GM21529 (cell line): ENCODE results near the gene CARD19.
A peak's percentile ranks its signal among the peaks of the same experiment; 100 is the strongest.

Experiments
- ATAC-seq: cut with Tn5 transposase; IDR thresholded peaks from one replicate; pipeline ENCODE4 v1.9.1; 2021; ENCODE audit not compliant: unreplicated experiment

CARD19 gene

DNA sequence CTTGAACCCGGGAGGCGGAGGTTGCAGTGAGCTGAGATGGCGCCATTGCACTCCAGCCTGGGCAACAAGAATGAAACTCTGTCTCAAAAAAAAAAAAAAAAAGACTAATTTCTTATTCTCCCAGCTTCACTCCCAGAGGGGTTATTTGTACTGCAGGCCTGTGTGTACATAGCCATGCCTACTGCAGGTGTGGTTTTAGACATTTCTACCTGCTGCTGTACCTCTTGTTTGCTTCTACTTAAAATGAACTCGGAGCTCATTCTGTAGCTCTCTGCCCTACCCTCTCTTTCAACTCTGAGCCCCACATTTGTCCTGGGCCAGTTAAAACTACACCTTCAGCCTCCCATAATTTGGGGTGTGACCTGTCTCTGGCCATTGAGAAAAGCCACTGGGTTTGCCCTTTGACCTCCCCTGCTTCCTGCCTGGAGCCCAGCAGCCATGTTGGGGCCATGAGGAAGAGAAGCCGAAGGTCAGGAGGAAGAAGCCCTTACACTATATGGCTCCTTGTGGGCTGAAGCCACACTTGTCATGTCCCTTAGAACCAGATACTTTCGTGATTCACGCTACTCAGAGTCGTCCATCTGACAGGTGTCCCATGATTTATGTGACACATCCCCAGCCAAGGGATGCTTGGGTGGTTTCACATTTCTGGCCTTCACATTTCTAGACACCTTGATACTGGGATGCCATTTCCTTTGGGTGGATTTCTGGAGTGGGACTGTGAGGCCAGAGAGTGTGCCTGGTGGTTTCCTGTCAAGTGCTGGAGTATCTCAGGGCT is 9.4 kb upstream of the CARD19 start:
- ATAC-seq, result no peak

DNA sequence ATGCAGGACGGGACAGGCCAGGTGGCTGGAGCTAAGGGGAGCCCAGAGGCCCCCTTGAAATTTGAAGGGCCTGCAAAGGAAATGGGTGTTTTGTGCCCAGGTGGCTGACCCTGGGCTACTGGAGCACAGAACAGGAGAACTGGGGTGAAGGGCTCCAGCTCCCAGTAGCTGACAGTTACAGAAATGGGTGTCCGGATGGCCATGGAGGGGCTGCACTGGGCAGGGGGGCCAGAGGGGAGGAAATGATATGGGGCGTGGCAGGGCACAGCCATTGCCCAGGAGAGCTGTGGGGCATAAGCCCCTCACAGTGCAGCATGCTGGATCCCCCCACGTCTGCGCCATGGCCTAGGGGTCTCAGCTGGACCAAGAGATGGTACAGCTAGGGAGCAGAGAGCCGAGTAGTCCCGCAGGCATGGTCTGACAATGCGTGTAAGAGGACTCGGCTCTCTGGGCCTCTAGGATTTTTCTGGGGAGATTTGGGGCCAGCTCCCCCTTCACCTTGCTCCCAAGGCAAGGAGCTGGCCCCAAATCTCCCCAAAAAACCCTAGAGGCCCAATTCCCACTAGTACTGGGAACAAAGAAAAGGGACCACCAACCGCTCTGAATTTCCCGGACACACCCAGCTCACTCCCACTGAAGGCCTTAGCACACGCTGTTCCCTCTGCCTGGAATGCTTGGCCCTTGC is 7.9 kb upstream of the CARD19 start:
- no peak for ATAC-seq

DNA sequence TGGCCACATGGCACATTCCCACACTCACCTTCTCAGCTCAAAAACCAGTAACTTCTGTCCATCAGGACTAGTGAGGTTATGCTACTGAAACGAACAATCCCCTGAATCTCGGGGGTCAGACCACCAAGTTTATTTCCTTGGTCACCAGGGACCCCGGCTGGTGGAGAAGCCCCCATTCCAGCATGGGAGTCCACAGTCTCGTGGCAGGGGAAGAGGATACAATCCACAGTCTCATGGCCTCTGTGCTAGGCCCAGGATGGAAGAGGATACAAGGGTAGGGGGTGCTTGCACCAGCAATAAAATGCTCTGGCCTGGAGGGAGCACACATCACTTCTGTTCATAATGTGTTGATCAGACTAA is 7.4 kb upstream of the CARD19 start:
- ATAC-seq, result no peak

- ATAC-seq, result no peak
Measured at GRCh38 chr9:93089024-93089423, 7.0 kb upstream of the CARD19 start.

- ATAC-seq, result no peak
Measured at GRCh38 chr9:93089481-93089991, 6.5 kb upstream of the CARD19 start.

GRCh38 chr9:93090091-93090655 is 5.8 kb upstream of the CARD19 start:
- no peak for ATAC-seq

DNA sequence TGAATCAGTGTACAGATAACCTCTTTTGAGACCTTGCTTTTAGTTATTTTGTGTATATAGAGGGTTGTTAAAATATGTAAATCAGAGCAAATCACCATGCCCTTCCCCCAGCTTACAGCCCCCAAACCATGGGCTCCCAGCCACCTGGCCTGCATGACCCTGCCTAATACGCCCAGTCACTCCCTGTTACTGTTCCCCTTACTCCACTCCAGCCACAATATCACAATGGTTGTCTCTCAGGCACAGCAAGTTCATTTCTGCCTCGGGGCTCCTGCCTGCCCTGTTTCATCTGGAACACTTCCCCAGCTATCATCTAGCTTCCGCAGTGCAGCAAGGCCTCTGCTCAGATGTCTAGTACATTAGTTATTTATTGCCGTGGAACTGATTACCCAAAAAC is 5.0 kb upstream of the CARD19 start:
- no peak for ATAC-seq

DNA sequence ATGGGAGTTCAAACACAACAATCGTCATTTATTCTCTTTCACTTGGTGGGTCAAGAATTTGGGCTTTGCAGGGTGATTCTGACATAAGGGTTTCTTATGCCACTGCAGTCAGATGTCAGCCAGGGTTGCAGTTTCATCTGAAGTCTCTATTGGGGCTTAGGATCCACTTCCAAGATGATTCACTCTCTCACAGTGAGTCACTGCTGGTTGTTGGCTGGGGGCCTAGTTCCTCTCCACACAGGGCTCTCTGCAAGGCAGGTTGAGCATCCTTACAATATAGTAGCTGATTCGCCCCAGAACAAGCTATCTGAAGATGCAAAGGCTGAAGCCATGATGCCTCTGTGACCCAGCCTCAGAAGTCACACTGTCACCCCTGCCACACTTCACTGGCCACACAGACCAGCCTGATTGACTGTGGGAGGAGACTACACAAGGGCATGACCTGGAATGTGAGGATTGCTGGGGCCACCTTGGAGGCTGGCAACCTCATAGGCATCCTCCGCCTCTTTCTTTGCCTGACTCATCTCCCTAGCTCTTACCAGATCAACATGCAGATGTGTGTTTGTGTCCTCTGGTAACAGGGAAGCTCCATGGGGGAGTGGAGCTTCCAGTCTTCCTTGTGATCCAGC is 4.5 kb upstream of the CARD19 start:
- no peak for ATAC-seq

- no peak for ATAC-seq
Measured at GRCh38 chr9:93092251-93092991, 3.6 kb upstream of the CARD19 start.

- no peak for ATAC-seq
Measured at GRCh38 chr9:93093127-93093876, 2.7 kb upstream of the CARD19 start.

DNA sequence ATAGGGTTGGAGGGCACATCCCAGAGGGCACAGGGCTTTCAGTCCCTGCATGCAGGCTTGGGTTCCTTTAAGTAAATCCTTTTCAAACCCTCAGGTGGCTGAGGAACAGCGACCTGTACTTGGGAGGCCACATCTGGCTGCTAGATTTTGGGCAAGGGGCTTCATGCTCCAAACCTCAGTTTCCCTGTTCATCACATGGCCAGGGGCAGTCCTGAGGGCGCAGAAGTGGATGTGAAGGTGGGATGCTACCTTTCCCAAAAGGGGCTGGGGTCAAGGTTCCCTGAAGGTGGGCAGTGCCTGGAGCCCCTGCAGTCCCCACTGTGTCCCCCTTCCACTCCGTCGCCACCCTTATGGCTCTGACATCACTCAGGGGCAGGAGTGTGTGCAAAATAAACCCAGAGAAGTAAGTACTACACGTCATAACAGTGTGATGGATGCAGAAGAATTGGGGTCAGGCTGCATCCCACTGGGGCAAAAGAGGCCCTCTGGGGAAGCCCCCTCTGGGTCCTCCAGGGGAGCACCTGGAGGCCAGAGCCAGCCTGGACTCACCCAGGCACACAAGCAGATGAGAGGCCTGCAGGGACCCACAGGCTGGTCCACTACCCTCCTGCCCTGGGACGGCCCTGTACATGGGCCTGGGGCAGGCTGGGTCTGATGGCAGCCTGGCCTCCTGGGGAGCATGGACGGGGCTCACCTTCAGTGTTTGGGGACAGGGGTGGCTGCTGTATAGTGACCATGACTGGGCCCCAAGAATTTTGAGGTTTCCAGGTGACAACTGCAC is 1.9 kb upstream of the CARD19 start:
- no peak for ATAC-seq

DNA sequence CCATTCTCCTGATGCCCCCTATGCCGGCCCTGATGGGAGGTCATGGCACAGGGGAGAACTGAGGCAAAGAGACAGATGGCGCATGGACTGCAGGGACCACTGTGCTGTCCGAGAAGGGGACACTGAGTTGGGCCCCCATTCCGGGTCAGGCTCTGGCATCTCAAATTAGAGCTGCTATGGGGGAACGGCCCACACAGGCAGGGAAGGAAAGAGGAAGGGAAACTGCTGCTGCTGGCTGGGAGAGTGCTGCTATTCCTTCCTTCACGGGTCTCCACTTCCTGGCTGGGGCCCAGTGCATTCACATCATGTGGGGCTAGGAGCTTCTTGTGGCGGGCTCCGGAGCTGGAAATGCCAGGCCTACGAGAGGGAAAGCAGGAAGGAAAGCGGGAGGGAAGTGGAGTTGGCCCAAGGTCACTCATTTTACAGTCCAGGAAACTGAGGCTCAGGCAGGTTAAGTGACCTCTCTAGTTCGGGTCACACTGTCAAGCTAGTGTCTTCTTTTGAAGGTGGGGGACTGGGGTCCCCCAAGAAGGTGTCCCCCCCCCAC is 1.3 kb upstream of the CARD19 start:
- peak; percentile 16 for ATAC-seq

DNA sequence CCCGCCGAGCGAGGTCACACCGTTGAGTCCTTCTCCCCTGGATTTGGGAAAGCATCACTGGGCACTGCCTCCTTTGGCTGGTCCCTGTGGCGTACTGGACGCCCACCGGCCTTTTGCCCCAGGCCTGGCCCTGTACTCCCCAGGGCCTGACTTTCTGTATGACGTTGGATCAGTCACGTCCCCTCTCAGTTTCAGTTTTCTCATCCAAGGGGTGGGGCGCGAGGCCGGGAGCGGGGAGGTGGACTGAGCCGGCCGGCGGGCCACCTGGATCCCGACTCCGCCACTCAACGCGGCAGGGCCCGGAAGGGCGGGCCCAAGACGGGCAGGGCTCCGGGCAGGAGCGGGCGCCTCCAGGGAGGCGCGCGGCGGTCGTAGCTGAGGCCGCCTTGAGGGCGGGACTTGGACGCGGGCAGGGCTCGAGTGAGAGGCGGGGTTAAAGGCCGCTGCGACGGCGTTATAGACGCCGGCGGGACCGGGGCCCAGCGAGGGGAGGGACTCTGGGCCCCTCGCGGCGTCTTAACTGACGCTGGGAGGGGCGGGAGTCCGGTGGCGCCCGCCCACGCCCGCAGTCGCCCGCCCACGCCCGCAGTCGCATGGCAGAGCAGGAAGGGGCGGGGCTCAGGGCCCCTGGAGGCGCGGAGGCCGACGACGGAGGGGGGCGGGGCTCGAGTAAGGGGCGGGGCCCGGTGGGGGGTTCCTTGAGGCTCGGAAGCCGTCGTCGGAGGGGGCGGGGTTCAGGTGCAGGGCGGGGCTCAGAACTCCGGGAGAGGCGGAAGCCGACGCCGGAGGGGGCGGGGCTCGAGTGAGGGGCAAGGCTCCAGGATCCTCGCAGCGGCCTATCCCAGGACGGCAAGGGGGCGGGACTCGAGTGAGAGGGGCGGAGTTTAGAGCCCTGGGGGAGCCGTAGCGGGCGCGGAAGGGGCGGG is 549 bp upstream of the CARD19 start:
- peak; percentile 58 for ATAC-seq

- no peak for ATAC-seq
Measured at GRCh38 chr9:93096811-93097382, 880 bp downstream of the CARD19 start.

DNA sequence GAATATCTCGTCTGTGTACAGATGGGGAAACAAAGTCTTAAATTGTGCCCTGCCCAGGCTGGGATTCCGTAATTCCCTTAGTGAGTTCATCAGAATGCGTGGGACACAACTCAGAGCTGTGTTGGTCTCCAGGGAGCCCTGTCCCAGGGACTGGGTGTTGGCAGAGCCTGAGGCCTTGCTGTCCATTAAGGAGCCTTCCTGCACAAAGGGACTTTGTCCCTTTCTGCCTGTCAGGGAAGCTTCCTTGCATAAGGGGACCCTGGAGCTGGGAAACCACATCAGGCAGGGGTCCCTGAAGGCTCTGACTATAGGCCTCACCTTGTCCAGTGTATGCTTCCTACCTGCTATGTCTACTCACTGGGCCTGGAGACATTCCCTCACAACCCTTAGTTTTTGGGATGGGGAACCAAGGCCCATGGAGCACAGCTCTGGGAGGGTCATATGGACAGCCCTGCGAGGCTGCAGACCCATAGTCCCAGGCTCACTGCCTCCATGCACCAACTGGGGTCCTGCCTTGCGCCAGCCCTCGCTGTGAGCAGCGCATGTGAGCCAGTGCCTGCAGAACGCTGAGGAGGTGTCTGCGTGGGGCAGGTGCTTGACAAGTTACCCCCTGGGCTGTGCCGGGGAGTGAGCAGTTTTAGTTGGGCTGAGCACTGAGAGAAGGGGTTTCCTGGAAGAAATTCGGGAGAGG is 1.6 kb downstream of the CARD19 start:
- ATAC-seq, result no peak

GRCh38 chr9:93098236-93098946 is 2.4 kb downstream of the CARD19 start:
- ATAC-seq, result no peak
